ENCODE results near the gene GFPT2. TPM values are rescaled to one million over a fixed set of nuclear protein-coding genes. Genes with fewer than 3 reads are reported as not detected.

The GFPT2 gene
- total and polyA plus RNA-seq, 2 of the 4 experiments (the other 2 are of a cell fraction), result 20.3 to 20.8 TPM

DNA sequence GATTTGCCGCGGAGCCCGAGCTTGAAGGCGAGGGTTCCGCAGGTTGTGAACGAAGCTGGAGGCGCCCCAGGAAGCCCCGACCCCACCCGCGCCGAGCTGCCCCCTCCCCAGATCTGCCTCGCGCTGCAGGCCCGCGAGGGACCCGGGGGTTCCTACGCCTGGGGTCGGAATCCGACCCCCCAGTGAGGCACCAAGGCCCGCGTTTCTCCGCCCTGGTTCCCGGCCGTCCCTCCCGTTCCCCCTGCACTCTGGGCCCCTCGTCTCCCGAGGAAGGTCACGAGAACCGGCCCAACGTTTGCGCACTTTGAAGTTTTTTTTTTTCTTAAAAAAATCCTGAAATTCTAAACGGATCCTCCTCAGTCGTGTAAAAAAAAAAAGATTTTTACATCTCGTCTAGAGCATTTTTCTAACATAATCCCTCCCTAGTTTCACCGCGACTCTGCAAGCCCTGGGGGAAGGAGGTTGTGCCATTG is 880 bp upstream of the GFPT2 start:
- H2BK5ac ChIP-seq (ENCODE audit: low read depth, low read length, poor library complexity, severe bottlenecking), result no peak overlapping the region
- H3K14ac ChIP-seq (replicated peaks; ENCODE audit: low read depth, low read length), result no peak overlapping the region
- H3K9me1 ChIP-seq (ENCODE audit: insufficient read depth, low read length), result no peaks in the 10 kb centered on the region; the same call in 1 of the 2 replicates
- no peak overlapping the region for H3K23ac ChIP-seq (ENCODE audit: low read depth, low read length)
- no peak overlapping the region for H3K27ac ChIP-seq (ENCODE audit: insufficient read depth, low read length)
- H3K18ac ChIP-seq (ENCODE audit: low read depth, low read length), result no peak overlapping the region
- 11% methylated on average over 22 of the region's 36 CpGs; no CpG with 5 or more reads in 1 of the 2 experiments for WGBS, 2 experiments (ENCODE audit: extremely low coverage in 2 of 2, insufficient read length in 1 of 2)
- H3K9me3 ChIP-seq (ENCODE audit: control insufficient read depth, insufficient read depth, low read length), result no peaks in the 10 kb centered on the region
- H2AK5ac ChIP-seq (ENCODE audit: low read depth, low read length), result no peak overlapping the region
- POLR2A ChIA-PET (ENCODE audit: unreplicated experiment), result no interaction called here
- no peak for DNase-seq
- peaks cover 13% of the 10 kb centered on the region; the same call in 1 of the 2 replicates for H3K27me3 ChIP-seq (ENCODE audit: control insufficient read depth, insufficient read depth, low read length)
- H3K56ac ChIP-seq (ENCODE audit: extremely low read depth, insufficient read depth, low read length), result no peak overlapping the region
- no peak overlapping the region for H2BK20ac ChIP-seq (ENCODE audit: low read depth, low read length)
- no peak overlapping the region for H4K91ac ChIP-seq (ENCODE audit: insufficient read depth, low read depth, low read length)
- peak overlapping the region; percentile 71 for H3K4me2 ChIP-seq (ENCODE audit: low read depth, low read length)
- no peak for ATAC-seq (ENCODE audit: low read depth)
- no peaks in the 10 kb centered on the region for H3K36me3 ChIP-seq (ENCODE audit: control insufficient read depth, insufficient read depth, low read length)
- no peak overlapping the region for H2BK120ac ChIP-seq (ENCODE audit: low read depth, low read length)
- intact Hi-C loops (cut with micrococcal nuclease), result loop anchor here (1.0 to 2.0 kb wide), 3 partner anchors 61 to 433 kb away; partner anchors contain the start of gene MAPK9
- H2BK15ac ChIP-seq (ENCODE audit: low read depth, low read length), result no peak overlapping the region
- H3K4me1 ChIP-seq (ENCODE audit: control insufficient read depth, insufficient read depth, low read length), result no peaks in the 10 kb centered on the region; the same call in 1 of the 2 replicates
- peak overlapping the region; percentile 98 for H2AFZ ChIP-seq (replicated peaks; ENCODE audit: low read length, poor library complexity)
- no peak overlapping the region for H3K4ac ChIP-seq (ENCODE audit: low read depth, low read length)
- H4K8ac ChIP-seq (ENCODE audit: low read depth in 2 of 2, low read length in 2 of 2), result no peak overlapping the region
- in situ Hi-C loops (cut with MboI; ENCODE audit: low sequenced_read_pairs), result no loop called here
- TF ChIP-seq FOS (IDR thresholded peaks at IDR 0.05; ENCODE audit: low read depth, low read length) (no peak), NFE2L2 (IDR thresholded peaks at IDR 0.05; ENCODE audit: low read depth, low read length) (no peak), MXI1 (IDR thresholded peaks at IDR 0.05; ENCODE audit: borderline replicate concordance, low read depth, low read length) (no peak), RAD21 (IDR thresholded peaks at IDR 0.05; ENCODE audit: low read length) (no peak), CEBPB (IDR thresholded peaks at IDR 0.05; ENCODE audit: low read depth, low read length) (no peak), POLR2A (IDR thresholded peaks at IDR 0.05; ENCODE audit: low read depth, low read length) (no peak), MAFK (IDR thresholded peaks at IDR 0.05; ENCODE audit: low read depth, low read length) (no peak), BHLHE40 (IDR thresholded peaks at IDR 0.05; ENCODE audit: low read depth, low read length) (no peak), RCOR1 (IDR thresholded peaks at IDR 0.05; ENCODE audit: insufficient replicate concordance, low read length) (no peak)
- H4K20me1 ChIP-seq (ENCODE audit: insufficient read depth, low read length), result no peaks in the 10 kb centered on the region
- dilution Hi-C loops (cut with HindIII; ENCODE audit: low sequenced_read_pairs, unreplicated experiment), result no loop called here
- CTCF ChIA-PET, result no interaction called here
- H3K79me1 ChIP-seq (ENCODE audit: low read depth in 1 of 2, low read length in 2 of 2), result peaks cover 3 to 4% of the 10 kb centered on the region in 2 experiments; a peak in 2 of 4 replicates
- no peak overlapping the region for H4K5ac ChIP-seq (ENCODE audit: low read depth, low read length)
- no peak overlapping the region for H3K9ac ChIP-seq (ENCODE audit: low read depth, low read length)
- peak overlapping the region; percentile 78 for H3K4me3 ChIP-seq (ENCODE audit: insufficient read depth, low read depth, low read length)
- no TSS peak for BruUV-seq (replicated peaks)
- H2AK9ac ChIP-seq (replicated peaks; ENCODE audit: low read depth, low read length, poor library complexity), result peak overlapping the region; percentile 49

Measured in IMR-90 (cell line).